ENCODE data around the gene MCRIP1.

Gene MCRIP1

DNA sequence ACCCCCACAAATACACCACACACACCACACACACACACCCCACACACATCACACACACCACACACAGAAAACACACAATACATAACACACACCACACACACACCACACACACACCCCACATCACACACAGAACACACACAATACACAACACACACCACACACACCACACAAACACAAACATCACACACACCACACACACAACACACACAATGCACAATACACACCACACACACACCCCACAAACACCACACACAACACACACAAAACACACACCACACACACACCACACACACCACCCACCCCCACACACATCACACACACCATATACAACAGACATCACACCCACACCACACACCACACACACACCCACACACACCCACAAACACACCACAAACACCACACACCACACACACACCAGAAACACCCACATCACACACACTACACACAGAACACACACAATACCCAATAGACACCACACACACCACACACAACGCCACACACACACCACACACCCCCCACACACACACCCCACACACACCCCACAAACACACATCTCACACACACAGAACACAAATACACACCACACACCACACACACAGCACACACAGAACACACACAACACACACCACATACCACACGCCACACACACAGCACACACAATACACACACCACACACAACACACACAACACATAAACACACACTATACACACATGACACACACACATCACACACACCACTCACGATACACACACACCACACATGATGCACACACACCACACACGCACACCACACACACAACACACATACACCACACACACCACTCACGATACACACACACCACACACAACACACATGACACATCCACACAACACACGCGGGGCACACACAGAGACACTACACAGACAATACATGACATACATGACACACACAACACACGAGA, 40.1 kb downstream of the MCRIP1 start:
- H3K4me3 Mint-ChIP-seq = no peak overlapping the region
- no peaks in the 10 kb centered on the region for H3K9me3 Mint-ChIP-seq (ENCODE audit: low read depth)
- no peak overlapping the region for H3K27ac Mint-ChIP-seq
- no peaks in the 10 kb centered on the region for H3K36me3 Mint-ChIP-seq
- H3K27me3 Mint-ChIP-seq = no peaks in the 10 kb centered on the region
- H3K4me1 Mint-ChIP-seq (ENCODE audit: low read depth) = no peaks in the 10 kb centered on the region
